ENCODE data around the gene MRPL28.
"Not testable (repeated sequence)": the region's sequence is repeated elsewhere in the genome, so short reads cannot be mapped to it uniquely, and the experiment has no call there.

The MRPL28 gene

DNA sequence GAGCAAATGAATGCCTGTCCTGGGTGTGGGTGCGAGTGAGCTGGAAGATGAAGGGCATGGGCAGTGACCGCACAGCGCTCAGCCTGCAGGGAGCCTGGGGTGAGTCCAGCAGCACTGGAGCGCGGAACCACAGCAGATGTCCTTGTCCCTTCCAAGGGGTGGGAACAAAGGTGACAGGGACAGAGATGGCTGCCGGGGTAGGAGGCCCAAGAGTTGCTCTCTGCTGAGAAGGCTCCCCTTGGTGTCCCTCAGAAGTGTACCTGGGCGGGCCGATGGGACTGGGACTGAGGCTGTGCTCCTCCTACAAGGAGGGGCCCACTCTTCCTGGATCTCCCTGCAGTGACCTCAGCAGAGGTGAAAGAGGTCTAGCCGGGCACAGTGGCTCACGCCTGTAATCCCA, 19.0 kb upstream of the MRPL28 start:
- no peak for DNase-seq

GRCh38 chr16:387761-388666, 17.7 kb upstream of the MRPL28 start:
- DNase-seq: not testable (repeated sequence)

- DNase-seq: no peak
These were observed 16.4 kb upstream of the MRPL28 start for GRCh38 chr16:386641-387156.

DNA sequence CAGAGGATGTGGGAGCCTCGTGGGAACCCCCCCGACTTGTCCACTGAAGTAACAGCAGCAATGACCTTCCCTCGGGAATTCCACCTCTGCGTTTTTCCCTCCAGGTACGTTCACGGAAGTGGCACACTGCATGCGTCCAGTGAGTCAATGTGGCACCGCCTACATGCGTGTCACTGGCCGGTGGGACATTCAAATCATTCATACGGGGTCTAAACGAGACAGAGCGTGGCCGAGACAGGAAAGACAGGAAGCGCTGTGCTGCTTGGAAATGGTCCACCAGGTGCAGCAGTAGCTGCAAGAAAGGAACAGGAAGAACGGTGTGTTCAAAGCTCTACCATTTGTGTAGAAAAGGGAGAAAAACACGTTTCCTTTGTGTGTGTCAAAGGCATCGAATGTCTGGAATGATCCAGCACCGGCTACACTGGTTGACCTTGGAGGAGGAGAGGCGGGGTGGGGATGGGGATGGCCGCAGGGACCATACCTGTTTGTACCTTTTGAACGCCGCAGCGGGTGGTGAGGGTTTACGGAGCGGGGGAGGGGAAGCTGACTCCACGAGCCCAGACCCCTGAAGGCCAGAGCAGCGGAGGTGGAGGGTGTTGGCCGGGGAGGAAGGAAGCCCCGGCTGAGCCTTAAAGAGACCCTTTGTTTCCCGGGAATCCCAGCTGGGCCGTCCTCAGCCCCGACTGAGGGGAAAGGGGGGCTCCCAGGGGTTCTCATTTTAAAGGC, 13.2 kb upstream of the MRPL28 start:
- DNase-seq: peak; percentile 39

DNA sequence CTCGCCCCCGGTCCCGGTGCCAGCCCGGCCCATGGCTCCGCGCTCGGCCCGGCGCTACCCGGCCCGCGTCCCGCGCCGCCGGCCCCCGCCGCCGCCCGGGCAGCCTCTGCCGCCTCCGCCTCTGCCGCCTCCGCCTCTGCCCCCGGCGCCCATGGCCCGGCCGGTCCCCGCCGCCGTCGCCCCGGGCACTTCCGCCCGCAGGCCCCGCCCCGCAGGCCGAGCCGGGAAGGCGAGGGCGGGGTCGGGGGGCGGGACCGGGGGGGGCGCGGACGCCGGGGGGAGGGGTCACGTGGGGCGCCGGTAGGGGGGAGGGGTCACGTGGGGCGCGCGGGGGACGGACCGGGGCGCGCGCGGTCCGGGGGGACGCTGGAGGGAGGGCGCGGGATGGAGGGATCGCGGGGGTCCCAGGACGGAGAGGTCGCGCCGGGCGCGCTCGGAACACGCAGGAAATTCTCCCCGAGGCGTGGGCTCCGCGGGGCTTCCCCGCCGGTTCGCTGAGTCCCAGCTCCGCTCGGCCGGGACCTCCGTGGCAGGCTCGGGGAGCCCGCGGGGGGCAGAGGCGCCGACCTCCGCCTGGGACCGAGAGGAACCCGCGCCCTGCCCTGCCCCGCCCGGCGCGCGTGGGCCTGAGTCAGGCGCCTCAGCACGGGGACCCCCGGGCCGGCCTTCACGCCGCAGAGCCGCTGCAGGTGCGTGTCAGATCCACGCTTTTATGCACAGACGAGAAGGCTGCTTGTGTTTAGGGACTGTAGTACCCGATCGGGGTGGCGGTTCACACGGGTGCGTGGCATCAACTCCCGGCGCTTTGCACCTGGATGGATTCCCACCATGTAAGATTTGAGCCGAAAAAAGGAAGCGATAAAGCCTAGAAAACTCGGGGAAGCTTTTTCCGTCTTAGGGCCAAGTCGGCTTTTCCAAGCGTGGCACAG, 11.7 kb upstream of the MRPL28 start, which contains the start of gene PGAP6:
TSS of gene PGAP6 (minus strand) at position 190 of the 929 bp plus-strand sequence. CDS start at position 33, 157 bp downstream.
- peak; percentile 71 for DNase-seq

- DNase-seq: no peak
These were observed 10.9 kb upstream of the MRPL28 start for GRCh38 chr16:381012-381788.

DNA sequence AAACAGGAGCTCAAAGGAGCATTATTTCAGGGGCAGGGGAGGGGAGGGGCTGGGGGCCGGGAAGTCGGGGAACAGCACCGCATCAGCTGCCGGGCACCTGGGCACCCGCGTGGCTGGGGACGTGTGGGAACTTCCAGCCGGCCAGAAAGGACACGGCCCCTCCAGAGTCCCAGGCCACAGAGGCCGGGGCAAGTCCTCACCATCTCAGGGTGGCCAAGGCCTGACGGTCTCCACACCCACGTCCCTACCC, 10.3 kb upstream of the MRPL28 start:
- no peak for DNase-seq

DNA sequence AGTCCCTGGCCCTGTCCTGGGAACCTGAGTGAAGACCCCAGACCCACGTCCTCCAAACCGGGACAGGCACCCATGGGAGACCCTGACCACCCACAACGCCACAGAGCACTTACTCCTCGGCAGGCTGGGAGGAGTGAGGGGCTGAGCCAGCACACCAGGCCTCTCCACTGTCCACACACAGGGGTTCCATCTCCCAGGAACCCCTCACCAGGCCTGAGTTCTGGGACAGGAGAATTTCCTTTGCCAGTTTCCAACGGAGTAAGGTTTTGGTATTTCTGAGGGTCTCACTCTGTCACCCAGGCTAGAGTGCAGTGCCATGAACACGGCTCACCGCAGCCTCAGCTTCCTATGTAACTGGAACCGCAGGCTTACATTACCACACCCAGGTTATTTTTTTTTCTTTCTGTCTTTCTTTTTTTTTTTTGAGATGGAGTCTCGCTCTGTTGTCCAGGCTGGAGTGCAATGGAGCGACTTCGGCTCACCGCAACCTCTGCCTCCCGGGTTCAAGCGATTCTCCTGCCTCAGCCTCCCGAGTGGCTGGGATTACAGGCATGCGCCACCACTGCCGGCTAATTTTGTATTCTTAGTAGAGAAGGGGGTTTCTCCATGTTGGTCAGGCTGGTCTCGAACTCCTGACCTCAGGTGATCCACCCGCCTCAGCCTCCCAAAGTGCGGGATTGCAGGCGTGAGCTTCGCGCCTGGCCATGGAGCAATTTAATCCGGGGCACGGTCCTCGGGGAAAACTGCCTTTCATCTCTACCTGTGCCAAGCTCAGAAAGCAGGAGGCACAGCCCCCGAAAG, 9.8 kb upstream of the MRPL28 start:
- no peak for DNase-seq

GRCh38 chr16:379183-379960, 9.0 kb upstream of the MRPL28 start:
- DNase-seq: no peak

GRCh38 chr16:378821-379182, 8.5 kb upstream of the MRPL28 start:
- DNase-seq: no peak

DNA sequence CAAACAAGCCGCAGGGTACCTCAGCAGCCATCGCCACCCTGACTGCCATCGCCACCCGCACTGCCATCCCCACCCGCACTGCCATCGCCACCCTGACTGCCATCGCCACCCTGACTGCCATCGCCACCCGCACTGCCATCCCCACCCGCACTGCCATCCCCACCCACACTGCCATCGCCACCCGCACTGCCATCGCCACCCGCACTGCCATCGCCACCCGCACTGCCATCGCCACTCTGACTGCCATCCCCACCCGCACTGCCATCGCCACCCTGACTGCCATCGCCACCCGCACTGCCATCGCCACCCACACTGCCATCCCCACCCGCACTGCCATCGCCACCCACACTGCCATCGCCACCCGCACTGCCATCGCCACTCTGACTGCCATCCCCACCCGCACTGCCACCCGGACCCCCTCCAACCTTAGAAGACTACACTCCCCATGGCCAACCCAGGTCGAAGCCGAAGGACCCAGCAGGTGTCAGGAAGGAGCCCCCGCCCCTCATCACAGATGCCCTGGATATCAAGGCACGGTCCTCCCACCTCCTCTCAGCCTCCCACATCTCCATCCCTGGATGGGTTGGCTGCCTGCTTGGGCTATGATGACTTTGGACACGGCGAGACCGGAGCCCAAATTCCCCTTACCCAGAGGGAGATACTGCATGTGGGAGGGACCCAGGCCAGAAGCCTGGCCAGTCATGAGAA, 7.9 kb upstream of the MRPL28 start:
- not testable (repeated sequence) for DNase-seq

DNA sequence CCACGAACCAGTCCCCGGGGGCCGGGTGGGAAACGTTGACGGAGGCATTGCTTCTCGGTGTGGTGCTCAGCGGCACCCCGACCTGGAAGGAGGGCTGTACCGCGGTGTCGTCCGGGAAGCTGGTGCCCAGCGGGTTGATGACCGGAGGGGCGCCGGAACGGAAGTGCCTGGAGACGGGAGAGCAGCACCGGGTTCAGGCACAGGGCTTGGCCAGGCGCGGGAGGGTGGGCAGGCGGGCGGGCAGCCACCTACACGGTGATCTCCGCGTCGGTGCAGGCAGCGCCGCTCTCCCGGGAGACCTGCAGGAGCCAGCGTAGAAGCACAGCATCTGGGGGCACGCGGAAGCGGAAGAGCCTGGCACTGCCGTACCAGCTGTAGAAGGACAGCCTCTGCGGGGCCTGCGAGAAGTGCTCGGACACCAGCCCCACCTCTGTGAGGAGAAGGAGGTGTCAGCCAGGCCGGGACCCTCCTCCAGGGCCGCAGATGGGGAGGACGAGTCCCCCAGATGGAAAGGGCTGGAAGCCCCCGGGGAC, 7.1 kb upstream of the MRPL28 start:
- no peak for DNase-seq

GRCh38 chr16:376817-377418, 6.6 kb upstream of the MRPL28 start:
- DNase-seq: no peak

DNA sequence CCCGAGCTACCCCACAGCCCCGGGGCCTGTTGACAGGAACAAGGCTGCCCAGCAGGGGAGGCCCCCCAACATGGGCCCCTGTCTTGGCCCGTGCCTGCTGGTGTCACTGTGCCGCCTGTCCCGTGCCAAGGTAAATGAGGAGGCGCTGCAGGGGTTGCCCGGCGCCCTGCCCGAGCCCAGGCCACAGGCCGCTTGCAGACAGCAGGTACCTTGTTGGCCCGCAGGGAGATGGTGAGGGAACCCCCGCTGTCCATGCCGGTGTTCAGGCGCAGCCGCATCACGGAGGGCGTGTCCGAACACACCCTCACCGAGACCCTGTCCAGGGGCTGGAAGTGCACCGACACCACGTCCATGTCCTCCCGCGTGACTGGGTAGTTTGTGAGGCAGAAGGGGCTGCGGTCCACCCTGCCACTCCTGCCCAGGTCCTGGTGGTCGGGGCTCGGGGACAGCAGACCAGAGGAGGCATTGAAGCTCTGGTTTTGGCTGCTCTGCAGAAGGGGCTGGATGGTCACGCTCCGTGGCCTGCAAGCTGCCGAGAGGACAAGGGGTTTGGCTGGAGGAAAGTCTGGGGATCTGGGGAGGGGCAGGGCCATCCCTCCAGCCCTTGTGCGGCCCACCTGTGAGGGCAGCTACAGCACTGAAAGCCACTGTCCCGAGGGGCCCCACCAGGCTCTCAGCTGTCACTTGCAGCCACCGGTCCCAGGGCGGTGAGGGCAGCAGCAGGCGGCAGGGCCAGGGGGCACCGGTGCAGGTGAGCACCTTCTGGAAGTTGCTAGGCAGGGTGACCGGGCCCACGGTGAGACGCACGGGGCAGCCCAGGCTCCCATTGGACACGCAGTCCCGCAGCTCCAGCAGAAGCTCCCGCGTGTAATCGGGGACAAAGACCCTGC, 5.8 kb upstream of the MRPL28 start:
- no peak for DNase-seq

GRCh38 chr16:375212-375611, 4.9 kb upstream of the MRPL28 start:
- no peak for DNase-seq

- DNase-seq: no peak
These were observed 4.2 kb upstream of the MRPL28 start for GRCh38 chr16:374616-374926.

GRCh38 chr16:373848-374615, 3.7 kb upstream of the MRPL28 start:
- DNase-seq: no peak
